GM11168 (cell line): ENCODE data around the gene VWA5B1.

Source experiments
- in situ Hi-C: fragments of 300-500 bp; cut with MboI; formaldehyde crosslinking; loops from one replicate; pipeline ENCODE4 v1.12.0; 2022; ENCODE audit warnings: low sequenced_read_pairs; ENCODE audit not compliant: unreplicated experiment

VWA5B1 gene

DNA sequence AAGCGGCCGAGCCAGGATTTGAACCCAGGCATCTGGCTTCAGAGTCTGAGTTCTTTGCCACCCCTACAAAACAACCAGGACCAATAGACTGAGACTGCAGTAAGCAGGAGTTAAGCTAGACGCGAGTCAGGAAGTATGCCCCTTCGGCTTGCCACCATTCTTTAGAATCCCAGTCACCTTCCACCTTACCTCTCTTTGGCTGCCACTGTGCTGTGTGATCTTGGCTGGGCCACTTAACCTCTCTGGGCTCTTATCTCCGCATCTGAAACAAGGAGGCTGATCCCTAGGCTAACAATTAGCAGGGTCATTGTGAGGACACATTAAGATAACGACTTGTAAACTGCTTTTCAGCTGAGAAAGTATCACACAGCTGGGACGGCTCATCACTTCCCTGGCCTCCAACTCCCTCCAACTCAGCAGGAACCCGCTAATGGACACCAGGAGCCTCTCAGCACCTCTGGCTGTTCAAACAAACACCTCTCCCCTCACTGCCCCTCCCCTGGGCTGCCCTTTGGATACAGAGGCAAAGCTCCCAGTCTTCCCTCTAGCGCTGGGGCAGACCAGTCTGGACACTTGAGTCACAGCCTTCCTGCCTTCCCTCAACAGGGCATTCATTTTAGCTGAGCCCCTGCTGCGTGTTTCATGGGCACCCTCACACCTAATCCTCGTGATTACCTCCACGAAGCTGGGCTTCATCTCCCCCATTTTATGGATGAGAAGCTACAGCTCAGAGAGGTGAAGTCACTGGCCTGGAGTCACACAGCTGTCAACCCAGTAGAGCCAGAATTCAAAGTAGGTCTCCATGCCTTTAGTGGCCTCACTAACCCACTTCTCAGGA lies 112.1 kb downstream of the VWA5B1 start:
- in situ Hi-C loops: no loop called here

DNA sequence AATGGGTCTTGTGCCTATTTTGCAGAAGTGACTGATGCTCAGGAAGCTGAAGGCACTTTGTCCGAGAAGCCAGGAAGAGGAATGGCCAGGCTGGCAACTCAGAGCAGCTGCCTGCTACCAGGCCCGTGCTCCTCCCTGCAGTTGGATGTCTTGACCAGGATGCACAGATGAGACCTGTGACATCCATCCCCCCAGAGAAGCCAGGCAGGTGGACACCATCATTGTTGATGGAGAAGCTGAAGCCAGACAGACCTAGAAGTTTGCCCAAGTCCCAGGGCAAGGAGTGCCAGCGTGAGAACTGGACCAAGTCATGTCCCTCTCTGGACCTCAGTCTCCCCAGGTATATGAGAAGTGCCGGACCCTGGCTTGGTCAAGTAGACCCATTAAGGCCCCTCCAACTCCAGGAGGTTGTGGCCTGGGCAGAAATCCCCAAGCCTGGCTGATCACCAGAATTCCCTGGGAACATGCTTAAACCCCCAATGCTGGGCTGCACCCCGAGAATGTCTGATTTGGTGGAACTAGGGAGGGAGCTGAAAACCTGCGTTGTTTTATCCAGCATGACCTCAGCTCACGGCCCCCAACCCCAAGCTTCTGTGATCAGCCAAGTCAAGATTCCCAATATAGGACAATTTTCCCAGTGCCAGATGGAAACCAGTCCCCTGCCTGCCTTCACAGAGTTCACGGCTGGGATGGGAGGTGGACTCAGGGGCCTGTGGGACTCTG lies 112.9 kb downstream of the VWA5B1 start:
- in situ Hi-C loops: no loop called here

GRCh38 chr1:20404466-20404865 lies 113.8 kb downstream of the VWA5B1 start:
- in situ Hi-C loops: no loop called here
